NCI-H146 (cell line): ENCODE measurements around the gene ARL6IP6.
A peak's percentile ranks its signal among the peaks of the same experiment; 100 is the strongest.
"Not testable (repeated sequence)": the region's sequence is repeated elsewhere in the genome, so short reads cannot be mapped to it uniquely, and the experiment has no call there.

Source experiments
- DNase-seq: peaks from one replicate; lab custom pipeline; 2025; lab: John Stamatoyannopoulos, UW

Gene ARL6IP6

DNA sequence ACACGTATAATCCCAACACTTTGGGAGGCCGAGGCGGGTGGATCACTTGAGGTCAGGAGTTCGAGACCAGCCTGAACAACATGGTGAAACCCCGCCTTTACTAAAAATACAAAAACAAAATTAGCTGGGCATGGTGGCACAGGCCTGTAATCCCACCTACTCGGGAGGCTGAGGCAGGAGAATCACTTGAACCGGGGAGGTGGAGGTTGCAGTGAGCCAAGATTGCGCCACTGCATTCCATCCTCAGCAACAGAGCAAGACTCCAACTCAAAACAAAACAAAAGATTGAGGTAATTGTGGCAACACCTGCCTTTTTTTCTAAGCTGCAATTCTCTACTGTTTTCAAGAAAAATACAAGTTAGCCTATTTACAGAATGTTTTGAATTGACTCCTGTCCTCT lies 4.2 kb downstream of the ARL6IP6 start:
- not testable (repeated sequence) for DNase-seq

DNA sequence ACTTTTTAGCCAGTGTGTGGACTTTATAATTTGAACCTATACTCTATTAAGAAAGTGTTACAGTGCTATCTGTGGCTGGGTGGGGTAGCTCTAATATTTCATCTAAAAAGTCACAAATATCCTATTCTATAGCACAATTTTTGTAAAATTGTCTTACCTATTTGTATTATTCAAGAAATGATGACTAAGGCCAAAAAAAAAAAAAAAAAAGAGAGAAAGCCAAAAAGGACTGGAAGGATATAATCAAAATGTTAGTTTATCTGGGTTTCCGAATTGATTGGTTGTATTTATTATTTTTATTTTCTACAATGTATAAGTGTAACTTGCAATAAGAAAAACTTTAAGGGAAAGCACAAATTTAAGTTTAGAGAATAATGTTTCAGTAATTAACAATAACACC lies 5.5 kb downstream of the ARL6IP6 start:
- no peak for DNase-seq

DNA sequence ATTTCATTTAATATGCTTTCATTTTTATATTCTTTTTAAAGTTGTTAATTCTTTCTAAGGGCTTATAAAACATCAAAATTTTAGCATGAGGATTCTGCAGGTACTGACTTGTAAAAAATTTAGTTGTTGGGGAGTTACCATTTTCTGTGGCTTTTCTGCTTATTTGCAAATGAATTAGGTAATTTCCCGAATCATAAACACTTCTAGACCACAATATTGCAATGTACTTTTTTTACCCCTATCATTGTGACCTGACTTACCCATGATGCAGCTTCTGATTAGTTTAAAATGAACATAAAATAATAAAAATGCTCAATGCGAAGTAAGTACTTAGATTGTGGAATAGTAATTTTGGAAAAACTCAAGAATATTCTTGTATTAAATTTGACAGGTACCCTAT lies 11.4 kb downstream of the ARL6IP6 start:
- DNase-seq, result no peak

DNA sequence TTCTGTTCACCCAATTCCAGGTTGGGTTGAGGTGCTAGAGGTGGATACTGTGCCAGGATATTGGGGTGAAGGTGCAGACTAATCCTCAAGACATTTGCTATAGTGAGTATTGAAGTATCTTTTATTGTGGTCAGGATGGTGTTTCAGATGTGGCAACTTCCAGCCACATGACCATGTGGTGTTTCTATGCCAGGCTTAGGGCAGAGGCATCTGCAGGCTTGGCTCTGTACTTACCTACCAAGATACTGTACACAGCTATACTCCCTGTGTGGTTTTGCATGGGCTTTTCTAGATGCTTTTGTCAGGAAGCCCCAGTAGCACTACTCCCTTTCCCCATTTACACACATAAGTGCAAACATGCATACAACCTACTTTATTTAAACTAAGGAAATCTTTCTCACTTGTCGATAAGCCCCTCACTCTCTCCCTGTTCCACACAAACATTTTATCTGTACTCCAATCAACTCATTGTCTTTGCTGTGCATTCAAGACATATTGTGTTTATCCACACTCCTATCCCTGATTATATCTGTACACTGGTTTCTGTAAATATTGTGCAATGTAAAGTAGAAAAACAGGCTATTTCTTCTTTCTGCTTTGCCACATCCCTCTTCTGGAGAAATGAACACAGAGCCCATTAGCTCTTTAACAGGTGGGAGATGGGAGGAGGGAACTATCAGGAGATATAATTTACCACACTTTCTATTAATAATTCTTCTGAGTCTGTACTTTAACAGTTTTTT lies 12.3 kb downstream of the ARL6IP6 start:
- DNase-seq, result no peak

DNA sequence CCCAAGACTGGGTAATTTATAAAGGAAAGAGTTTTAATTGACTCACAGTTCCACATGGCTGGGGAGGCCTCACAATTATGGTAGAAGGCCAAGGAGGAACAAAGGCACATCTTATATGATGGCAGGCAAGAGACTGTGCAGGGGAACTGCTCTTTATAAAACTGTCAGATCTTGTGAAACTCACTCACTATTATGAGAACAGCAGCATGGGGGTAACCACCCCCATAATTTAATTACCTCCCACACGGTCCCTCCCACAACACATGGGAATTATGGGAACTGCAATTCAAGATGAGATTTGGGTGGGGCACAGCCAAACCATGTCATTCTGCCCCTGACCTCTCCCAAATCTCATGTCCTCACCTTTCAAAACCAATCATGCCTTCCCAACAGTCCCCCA lies 19.1 kb downstream of the ARL6IP6 start:
- DNase-seq, result not testable (repeated sequence)

DNA sequence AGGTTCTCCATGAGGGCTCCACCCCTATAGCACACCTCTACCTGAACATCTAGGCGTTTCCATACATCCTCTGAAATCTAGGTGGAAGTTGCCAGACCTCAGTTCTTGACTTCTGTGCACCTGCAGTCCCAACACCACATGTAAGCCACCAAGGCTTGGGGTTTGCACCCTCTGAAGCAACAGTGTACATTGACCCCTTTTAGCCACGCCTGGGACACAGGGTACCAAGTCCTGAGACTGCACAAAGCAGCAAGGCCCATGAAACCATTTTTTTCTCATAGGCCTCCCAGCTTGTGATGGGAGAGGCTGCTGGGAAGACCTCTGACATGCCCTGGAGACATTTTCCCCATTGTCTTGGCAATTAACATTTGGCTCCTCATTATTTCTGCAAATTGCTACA lies 20.0 kb downstream of the ARL6IP6 start:
- no peak for DNase-seq

DNA sequence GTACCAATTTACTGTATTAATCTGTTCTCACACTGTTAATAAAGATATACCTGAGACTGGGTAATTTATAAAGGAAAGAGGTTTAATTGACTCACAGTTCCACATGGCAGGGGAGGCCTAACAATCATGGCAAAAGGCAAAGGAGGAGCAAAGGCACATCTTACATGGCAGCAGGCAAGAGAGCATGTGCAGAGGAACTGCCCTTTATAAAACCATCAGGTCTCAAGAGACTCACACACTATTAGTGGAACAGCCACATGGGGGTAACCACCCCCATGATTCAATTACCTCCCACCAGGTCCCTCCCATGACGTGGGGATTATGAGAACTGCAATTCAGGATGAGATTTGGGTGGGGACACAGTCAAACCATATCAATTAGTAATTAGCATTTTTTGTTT lies 21.3 kb downstream of the ARL6IP6 start:
- DNase-seq, result not testable (repeated sequence)

DNA sequence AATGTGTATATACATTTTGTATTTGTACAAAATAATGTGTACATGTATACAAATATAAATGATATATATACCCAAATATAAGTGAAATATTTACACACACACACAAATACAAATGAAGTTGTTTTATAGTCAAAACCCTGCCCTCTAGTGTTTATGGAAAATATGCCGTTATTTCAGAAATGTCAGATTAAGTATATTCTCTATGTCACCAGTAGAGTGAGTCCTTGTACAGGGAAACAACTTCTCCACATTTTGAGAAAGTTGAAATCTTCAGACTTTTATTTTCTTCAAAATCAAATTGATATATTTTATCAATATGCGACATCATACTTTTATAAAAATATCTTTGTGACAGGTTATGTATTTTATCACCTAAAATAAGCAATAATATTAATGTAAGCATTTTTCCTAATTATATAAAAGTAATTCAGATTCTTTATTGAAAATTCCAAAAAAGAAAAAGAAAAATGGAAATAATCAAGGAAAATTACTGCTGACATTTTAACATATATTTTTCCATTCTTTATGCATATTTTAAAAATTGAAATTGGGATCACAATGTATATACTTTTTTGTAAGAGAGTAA lies 22.4 kb downstream of the ARL6IP6 start:
- peak; percentile 23 for DNase-seq

DNA sequence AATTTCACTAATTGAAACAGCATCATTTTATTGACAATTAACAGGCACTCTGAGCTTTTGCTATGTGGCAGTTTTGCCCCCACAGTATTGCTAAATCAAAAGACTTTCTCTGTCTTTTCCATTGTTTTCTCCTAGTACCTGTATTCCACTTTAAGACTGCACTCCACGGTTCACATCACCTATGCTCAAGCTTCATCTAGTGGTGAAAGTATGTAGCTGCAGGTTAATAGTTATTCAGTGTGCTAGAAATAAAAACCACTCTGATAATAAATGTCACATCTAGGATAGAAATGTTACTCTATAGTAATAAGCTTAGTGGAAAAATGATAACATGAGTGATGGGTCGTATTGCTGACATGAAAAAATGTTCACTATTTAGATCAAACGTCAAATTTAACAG lies 24.6 kb downstream of the ARL6IP6 start:
- no peak for DNase-seq

DNA sequence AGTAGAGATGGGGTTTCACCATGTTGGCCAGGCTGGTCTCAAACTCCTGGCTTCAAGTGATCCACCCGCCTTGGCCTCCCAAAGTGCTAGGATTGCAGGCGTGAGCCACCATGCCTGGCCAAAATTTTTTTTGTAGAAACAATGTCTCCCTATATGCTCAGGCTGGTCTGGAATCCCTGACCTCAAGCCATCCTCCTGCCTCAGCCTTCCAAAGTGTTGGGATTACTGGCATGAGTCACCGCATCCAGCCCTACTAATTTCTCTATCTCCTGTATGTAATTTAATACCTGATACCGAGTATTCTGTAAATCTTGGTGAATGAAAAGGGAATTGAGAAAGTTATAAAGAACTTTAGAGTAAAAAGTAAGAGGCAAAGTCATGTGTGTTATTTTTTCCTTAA lies 29.3 kb downstream of the ARL6IP6 start:
- not testable (repeated sequence) for DNase-seq

DNA sequence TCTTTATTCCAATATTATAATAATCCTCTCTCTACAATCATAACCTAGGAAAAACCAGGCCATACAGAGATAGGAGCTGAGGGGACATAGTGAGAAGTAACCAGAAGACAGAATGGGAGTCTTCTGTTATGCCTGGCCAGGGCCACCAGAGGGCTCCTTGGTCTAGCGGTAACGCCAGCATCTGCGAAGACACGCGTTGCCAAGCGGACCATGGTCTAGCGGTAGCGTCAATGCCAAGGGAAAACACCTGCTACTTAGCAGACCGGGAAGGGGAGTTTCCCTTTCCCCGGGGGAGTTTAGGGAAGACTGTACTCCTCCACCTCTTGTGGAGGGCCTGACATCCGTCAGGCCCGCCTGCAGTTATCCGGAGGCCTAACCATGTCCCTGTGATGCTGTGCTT lies 36.6 kb downstream of the ARL6IP6 start:
- DNase-seq, result no peak

DNA sequence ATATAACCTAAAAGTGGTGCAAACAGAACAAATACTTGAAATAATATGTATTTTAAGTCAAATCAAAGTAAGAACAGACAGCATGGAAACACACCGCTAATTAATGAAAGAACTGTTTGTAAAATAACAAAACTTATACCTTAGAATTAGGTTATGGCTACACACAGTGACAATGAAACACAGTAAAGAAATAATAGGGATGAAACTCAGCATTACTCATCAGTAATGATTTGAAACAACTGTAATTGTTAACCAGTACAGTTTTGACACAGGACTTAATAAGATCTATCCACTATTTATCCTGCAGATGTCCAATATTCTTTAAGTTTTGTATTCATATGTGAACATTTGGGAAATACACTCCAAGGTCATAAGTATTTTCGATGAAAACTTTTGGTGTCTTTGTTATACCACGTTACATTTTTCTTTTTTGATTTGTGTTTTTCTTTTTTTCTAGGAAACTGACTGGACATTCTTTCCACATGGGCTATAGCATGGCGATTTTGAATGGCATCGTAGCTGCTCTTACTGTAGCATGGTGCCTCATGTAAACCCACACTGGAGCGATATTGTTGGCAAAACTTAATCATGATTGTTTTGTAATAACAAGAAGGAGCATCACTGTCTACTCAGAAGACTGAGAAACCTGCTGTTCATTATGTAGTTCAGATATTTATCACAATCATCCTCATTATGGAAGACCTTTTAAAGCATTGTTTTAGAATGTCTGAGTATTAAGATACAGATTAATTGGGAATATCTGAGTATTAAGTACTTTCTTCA lies 41.1 kb downstream of the ARL6IP6 start:
- no peak for DNase-seq

DNA sequence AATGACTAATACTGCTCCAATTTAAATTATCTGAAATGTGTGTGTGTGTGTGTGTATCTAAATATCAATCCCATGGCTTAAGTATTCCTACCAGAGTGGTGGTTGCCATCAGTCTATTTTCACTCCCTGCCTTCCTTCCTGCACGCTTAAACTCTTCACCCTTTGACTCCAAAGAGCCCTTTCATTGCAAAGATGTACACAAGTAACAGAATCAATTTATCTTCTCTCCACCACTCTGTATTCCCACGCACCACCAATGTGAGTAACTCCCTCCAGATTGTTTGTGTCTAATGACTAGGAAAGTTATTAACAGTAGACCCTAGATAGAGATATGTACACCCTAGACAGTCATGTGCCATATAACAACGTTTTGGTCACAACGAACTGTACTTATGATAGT lies 42.8 kb downstream of the ARL6IP6 start:
- no peak for DNase-seq

DNA sequence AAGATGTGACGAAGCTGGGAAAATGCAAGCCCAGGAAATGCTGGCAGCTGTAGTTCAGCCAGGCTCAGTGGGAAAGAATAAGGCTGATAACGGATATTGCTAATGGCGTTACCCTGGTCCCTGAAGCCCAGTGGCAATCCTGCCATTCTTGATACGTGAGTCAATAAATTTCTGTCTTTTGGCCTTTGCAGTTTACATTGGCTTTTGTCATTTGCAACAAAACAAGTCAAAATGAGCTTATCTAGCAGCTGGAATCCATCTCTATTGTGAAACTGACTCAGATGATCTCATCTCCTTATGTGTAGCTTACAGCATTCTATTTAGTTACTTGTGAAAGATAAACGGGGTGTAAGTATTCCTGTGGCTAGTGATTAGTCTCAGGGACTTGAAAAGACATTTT lies 43.8 kb downstream of the ARL6IP6 start:
- DNase-seq, result peak; percentile 66

DNA sequence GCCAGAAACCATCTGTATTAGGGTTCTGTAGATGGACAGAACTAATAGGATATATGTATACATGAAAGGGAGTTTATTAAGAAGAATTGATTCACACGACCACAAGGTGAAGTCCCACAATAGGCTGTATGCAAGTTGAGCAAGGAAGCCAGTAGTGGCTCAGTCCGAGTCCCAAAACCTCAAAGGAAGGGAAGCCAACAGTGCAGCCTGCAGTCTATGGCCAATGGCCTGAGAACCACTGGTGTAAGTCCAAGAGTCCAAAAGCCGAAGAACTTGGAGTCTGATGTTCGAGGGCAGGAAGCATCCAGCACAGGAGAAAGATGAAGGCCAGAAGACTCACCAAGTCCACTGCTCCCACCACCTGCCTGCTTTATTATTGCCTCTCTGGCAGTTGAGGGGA lies 44.8 kb downstream of the ARL6IP6 start:
- DNase-seq, result not testable (repeated sequence)

DNA sequence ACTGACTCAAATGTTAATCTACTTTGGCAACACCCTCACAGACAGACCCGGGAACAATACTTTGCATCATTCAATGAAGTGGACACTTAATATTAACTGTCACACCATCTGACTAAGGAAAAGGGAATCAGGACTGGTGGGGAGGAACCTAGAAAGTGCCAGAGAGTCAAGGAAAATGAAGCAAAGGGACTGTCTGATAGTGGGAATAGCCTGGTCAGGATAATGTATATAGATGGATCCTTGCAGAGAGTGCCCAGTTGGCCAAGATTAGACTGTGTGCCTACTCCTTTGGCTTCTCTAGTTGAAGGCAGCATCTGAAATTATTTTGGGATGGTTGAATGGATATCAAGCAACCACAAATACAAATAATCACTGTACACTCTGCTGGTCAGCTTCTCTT lies 45.2 kb downstream of the ARL6IP6 start:
- DNase-seq, result no peak

DNA sequence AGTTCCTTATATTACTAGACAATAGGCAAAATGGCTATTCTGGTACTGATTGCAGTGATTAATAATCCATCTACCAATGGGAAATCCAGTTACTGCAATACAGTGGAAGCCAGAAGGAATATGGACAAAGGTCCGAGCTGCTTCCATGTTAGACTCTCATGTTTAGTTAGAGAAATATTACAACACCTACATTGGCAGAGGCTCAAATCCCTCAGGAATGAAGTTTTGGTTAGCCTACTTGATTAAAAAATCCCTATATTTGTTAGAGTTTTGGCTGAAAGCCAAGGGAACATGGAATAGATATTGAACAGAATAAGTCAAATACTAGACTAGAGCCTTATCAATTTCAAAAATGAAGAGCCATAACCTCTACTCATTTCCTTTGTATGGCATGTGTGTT lies 48.5 kb downstream of the ARL6IP6 start:
- no peak for DNase-seq

DNA sequence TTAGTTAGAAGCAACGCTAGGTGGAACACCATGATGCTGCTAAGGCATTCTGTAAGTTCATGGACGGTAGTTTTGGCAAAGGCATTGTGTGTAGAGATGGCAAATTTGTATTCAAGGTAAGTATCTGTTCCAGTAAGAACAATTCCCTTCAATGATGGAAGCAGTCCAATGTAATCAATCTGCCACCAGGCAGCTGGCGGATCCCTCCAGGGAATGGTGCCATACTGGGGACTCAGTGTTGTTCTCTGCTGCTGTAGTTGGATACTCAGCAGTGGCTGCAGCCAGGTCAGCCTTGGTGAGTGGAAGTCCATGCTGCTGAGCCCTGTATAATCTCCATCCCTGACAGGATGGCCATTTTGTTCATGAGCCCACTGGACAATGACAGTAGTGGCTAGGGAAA lies 62.8 kb downstream of the ARL6IP6 start:
- DNase-seq, result no peak

DNA sequence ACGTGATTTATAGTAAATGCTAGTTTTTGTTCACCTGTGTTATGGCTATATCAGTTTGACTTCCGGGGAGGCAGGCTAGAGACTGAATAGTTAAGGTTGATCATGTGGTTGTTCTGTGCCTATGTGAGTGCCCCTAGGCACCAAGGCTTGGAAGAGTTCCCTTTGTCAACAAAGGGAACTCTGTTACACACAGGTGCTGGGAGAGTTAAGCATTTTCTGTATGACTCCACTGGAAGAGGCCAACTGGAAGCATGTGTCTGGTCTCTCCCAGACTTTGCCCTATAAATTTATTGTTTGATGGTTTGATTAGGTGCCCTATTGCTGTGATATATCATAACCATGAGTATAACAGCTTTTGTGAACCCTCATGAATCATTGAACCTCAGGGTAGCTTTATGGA lies 63.8 kb downstream of the ARL6IP6 start:
- DNase-seq, result no peak

DNA sequence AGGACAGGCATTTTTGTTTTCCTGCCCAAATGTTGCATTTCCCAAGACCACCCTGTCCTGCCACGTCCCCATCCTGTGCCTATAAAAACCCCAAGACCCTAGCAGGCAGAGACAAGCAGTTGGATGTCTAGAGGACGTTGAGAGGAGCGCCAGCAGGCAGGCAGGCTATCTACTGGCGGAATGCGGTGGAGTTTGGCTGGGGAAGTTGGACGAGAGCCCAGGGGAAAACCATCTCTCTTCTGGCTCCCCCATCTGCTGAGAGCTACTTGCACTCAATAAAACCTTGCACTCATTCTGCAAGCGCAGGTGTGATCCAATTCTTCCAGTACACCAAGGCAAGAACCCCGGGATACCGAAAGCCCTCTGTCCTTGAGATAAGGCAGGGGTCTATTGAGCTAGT lies 72.5 kb downstream of the ARL6IP6 start:
- DNase-seq, result no peak

DNA sequence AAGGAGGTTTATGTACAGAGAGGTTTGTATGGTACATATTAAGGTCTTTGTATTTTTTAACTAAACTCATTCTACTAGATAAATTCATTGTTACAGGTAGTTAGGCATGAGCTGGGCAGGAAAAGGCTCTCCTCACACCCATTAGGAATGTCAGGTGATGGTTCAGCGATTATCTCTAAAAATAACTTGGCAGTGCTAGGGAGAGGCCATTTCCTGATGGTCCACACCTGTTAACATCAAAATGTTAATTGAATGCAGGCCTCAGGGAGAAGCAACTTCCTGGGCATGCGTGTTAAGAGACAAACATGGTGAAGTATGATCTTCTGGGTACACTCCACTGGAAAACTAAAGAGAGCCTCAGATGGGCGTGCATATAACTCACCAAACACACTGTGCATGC lies 73.6 kb downstream of the ARL6IP6 start:
- DNase-seq, result no peak

DNA sequence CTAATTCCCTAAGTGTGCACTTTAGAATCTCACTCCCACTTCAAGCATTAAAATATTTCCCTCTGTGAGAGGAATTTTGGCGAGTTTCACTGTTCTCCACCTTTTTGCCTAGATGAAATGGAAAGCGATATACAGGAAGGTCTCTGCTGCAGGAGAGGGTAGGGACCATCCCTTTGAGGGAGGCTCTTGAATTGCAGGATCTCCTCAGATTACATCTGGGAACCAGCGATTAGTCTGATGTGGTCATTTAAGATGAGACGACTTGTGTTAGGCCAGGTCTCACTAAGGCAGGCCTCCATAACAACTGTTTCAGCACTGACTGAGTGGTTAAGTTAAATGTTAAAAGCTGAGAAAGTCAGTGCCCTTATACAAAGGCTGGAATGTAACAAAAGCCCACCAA lies 74.6 kb downstream of the ARL6IP6 start:
- no peak for DNase-seq

DNA sequence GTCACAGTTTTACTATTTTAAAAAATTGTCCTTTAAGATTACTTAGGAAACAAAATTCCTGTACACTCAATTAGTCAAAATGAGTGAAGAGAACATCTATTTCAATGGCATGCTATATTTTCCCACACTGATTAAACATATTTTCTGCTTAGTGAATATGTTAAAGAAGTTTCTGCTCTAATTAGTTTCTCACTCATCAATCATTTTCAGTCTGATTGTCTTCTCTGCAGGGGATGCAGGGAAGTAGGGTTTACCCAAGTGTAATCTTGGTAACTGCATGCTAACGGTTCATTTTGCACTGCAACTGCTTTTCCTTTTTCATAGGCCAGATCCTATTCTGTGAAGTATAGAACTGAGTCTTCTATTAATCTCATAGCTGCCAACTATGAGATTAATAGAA lies 78.5 kb downstream of the ARL6IP6 start:
- no peak for DNase-seq
